Measurements from ENCODE around the gene HOXD11.
A peak's percentile ranks its signal among the peaks of the same experiment; 100 is the strongest.

The HOXD11 gene

GRCh38 chr2:176092270-176093144 is 14.6 kb upstream of the HOXD11 start, which contains the start of gene HOXD13:
Gene HOXD13 (plus strand): TSS chr2:176092721. CDS start chr2:176092891, 170 bp downstream.
- DNase-seq (ENCODE audit: insufficient read length, low spot score) (no peak), FAIRE-seq (no peak)

GRCh38 chr2:176093145-176093897 is 13.8 kb upstream of the HOXD11 start:
- FAIRE-seq (no peak), DNase-seq (ENCODE audit: insufficient read length, low spot score) (no peak)

GRCh38 chr2:176093898-176094249 is 13.2 kb upstream of the HOXD11 start:
- FAIRE-seq, result no peak
- DNase-seq (ENCODE audit: insufficient read length, low spot score), result no peak

GRCh38 chr2:176094349-176094748 is 12.7 kb upstream of the HOXD11 start:
- FAIRE-seq (no peak), DNase-seq (ENCODE audit: insufficient read length, low spot score) (no peak)

GRCh38 chr2:176095421-176095820 is 11.7 kb upstream of the HOXD11 start:
- FAIRE-seq, result no peak

GRCh38 chr2:176096243-176096985 is 10.7 kb upstream of the HOXD11 start:
- FAIRE-seq (peak; percentile 54), DNase-seq (ENCODE audit: insufficient read length, low spot score) (no peak)

More at GRCh38 chr2:176095421-176095820, 11.7 kb upstream of the HOXD11 start:
- DNase-seq (ENCODE audit: insufficient read length, low spot score), result no peak

GRCh38 chr2:176096986-176097819 is 9.9 kb upstream of the HOXD11 start:
- peak; percentile 68 for FAIRE-seq

GRCh38 chr2:176097820-176098365 is 9.2 kb upstream of the HOXD11 start:
- no peak for FAIRE-seq
- no peak for DNase-seq (ENCODE audit: insufficient read length, low spot score)

More at GRCh38 chr2:176096986-176097819, 9.9 kb upstream of the HOXD11 start:
- DNase-seq (ENCODE audit: insufficient read length, low spot score), result peak; percentile 83

- DNase-seq (ENCODE audit: insufficient read length, low spot score), result no peak
- no peak for FAIRE-seq
Measured at GRCh38 chr2:176098366-176099158, 8.5 kb upstream of the HOXD11 start.

GRCh38 chr2:176099159-176099727 is 7.8 kb upstream of the HOXD11 start:
- FAIRE-seq, result no peak
- no peak for DNase-seq (ENCODE audit: insufficient read length, low spot score)

GRCh38 chr2:176099728-176100546 is 7.1 kb upstream of the HOXD11 start, which contains the start of gene HOXD12:
Gene HOXD12 (plus strand): TSS chr2:176099795. CDS start chr2:176099802, 7 bp downstream.
- no peak for FAIRE-seq

GRCh38 chr2:176100547-176101140 is 6.4 kb upstream of the HOXD11 start:
- FAIRE-seq, result no peak
- no peak for DNase-seq (ENCODE audit: insufficient read length, low spot score)

More at GRCh38 chr2:176099728-176100546, 7.1 kb upstream of the HOXD11 start, which contains the start of gene HOXD12:
- DNase-seq (ENCODE audit: insufficient read length, low spot score), result no peak

- DNase-seq (ENCODE audit: insufficient read length, low spot score), result no peak
- FAIRE-seq, result no peak
Measured at GRCh38 chr2:176101216-176101830, 5.8 kb upstream of the HOXD11 start.

GRCh38 chr2:176101842-176102241 is 5.2 kb upstream of the HOXD11 start:
- DNase-seq (ENCODE audit: insufficient read length, low spot score) (no peak), FAIRE-seq (no peak)

GRCh38 chr2:176102309-176102866 is 4.7 kb upstream of the HOXD11 start:
- FAIRE-seq (no peak), DNase-seq (ENCODE audit: insufficient read length, low spot score) (no peak)

GRCh38 chr2:176103194-176103593 is 3.9 kb upstream of the HOXD11 start:
- FAIRE-seq, result no peak
- no peak for DNase-seq (ENCODE audit: insufficient read length, low spot score)

Measured in GM19239 (cell line).